H1 (cell line): ENCODE data around the gene KLRC2. TPM values are rescaled to one million over a fixed set of nuclear protein-coding genes. Genes with fewer than 3 reads are reported as not detected.

Source experiments
- CTCF ChIA-PET: fragments of 300-600 bp; sonication (Branson Sonifier 250); formaldehyde crosslinking; loops from one replicate; lab custom pipeline; 2021; ENCODE audit not compliant: partially characterized antibody; lab: Charles Lee
- POLR2A ChIA-PET: fragments of 300-600 bp; sonication (Branson Sonifier 250); formaldehyde crosslinking; loops from one replicate; lab custom pipeline; 2021; ENCODE audit warnings: inconsistent platforms; ENCODE audit not compliant: partially characterized antibody; lab: Charles Lee
- DNase-seq, 2 experiments: peaks; one replicate each; pipeline versions ENCODE4 v3.0.0 to v3.0.0-alpha.2; 2010 to 2022; ENCODE audit warnings: low spot score in 2 of 2, low read depth in 1 of 2, mixed read lengths in 1 of 2
- FAIRE-seq: peaks from 2 replicates; lab custom pipeline; 2011; peaks lifted over from hg19 to GRCh38; lab: Jason Lieb, UNC
- H2AFZ ChIP-seq: 2 replicates; pipeline ENCODE4 v1.8.1; 2012; ENCODE audit warnings: low read length, inconsistent platforms
- H2AK5ac ChIP-seq: 2 replicates; pipeline ENCODE4 v1.6.1; 2013; ENCODE audit warnings: low read depth, low read length
- H2BK120ac ChIP-seq: replicated peaks from 2 replicates; pipeline ENCODE3; 2013; ENCODE audit warnings: low read depth, low read length, inconsistent platforms
- H2BK12ac ChIP-seq: 2 replicates; pipeline ENCODE4 v1.6.1; 2013; ENCODE audit warnings: low read depth, low read length
- H2BK15ac ChIP-seq: 2 replicates; pipeline ENCODE4 v1.6.1; 2013; ENCODE audit warnings: low read length
- H2BK20ac ChIP-seq: 2 replicates; pipeline ENCODE4 v1.6.1; 2013; ENCODE audit warnings: low read length
- H2BK5ac ChIP-seq: 2 replicates; pipeline ENCODE4 v1.6.1; 2013; ENCODE audit warnings: low read depth, low read length
- H3K14ac ChIP-seq: 2 replicates; pipeline ENCODE4 v1.6.1; 2013; ENCODE audit warnings: inconsistent platforms; ENCODE audit not compliant: insufficient read length
- H3K18ac ChIP-seq: 2 replicates; pipeline ENCODE4 v1.6.1; 2013; ENCODE audit warnings: low read length; ENCODE audit errors: extremely low read depth
- H3K23ac ChIP-seq: 2 replicates; pipeline ENCODE4 v1.6.1; 2013; ENCODE audit warnings: inconsistent platforms; ENCODE audit not compliant: insufficient read length
- H3K23me2 ChIP-seq: 2 replicates; pipeline ENCODE4 v1.6.1; 2013; ENCODE audit warnings: low read depth, low read length
- H3K27ac ChIP-seq: 2 replicates; pipeline ENCODE4 v1.6.1; 2011; ENCODE audit warnings: low read depth, low read length, inconsistent platforms
- H3K27me3 ChIP-seq, 4 experiments: replicated peaks in 1 of 4; 1 replicate in 1 of 4; 2 replicates in 3 of 4; pipeline versions ENCODE4 v1.6.1 to v1.8.1; 2011 to 2013; ENCODE audit warnings: low read length in 3 of 4, mild to moderate bottlenecking in 3 of 4, inconsistent platforms in 2 of 4, mixed read lengths in 2 of 4, moderate library complexity in 1 of 4; ENCODE audit not compliant: control insufficient read depth in 3 of 4, insufficient read depth in 3 of 4; ENCODE audit errors: extremely low read depth in 1 of 4
- H3K36me3 ChIP-seq, 4 experiments: 2 replicates each; pipeline versions ENCODE4 v1.6.1 to v1.8.1; 2011 to 2013; ENCODE audit warnings: mild to moderate bottlenecking in 4 of 4, low read length in 3 of 4, moderate library complexity in 2 of 4, control low read depth in 1 of 4, inconsistent platforms in 1 of 4; ENCODE audit not compliant: insufficient read depth in 4 of 4, control insufficient read depth in 2 of 4
- H3K4ac ChIP-seq: replicated peaks from 2 replicates; pipeline ENCODE3; 2013; ENCODE audit warnings: low read length, low read depth, mixed read lengths, inconsistent platforms; ENCODE audit not compliant: insufficient read length
- H3K4me1 ChIP-seq, 4 experiments: replicated peaks in 1 of 4; 1 replicate in 1 of 4; 2 replicates in 3 of 4; pipeline versions ENCODE4 v1.6.1 to v1.8.1; 2011 to 2013; ENCODE audit warnings: low read length in 3 of 4, inconsistent platforms in 2 of 4, mixed read lengths in 1 of 4; ENCODE audit not compliant: insufficient read depth in 4 of 4, control insufficient read depth in 3 of 4
- H3K4me2 ChIP-seq, 2 experiments: 2 replicates each; pipeline versions ENCODE4 v1.6.1 to v1.8.1; 2011 to 2013; ENCODE audit warnings: low read depth in 2 of 2, low read length in 2 of 2, control low read depth in 1 of 2, inconsistent platforms in 1 of 2, mild to moderate bottlenecking in 1 of 2; ENCODE audit not compliant: insufficient read depth in 1 of 2
- H3K4me3 ChIP-seq, 4 experiments: fragments of 200-600, 300-600 bp in 1 of 4; sonication (generic), shearing (Covaris generic), sonication (Bioruptor Twin) in 1 of 4; 2 replicates each; pipeline versions ENCODE4 v1.5.1 to v1.8.1; 2011 to 2016; ENCODE audit warnings: low read length in 4 of 4, low read depth in 3 of 4, control low read depth in 2 of 4, inconsistent platforms in 2 of 4, mild to moderate bottlenecking in 2 of 4, mixed read lengths in 1 of 4, moderate library complexity in 1 of 4; ENCODE audit not compliant: insufficient read depth in 2 of 4; ENCODE audit errors: extremely low read depth in 1 of 4
- H3K56ac ChIP-seq: replicated peaks from 2 replicates; pipeline ENCODE3; 2013; ENCODE audit warnings: low read depth, mild to moderate bottlenecking, mixed read lengths, low read length, inconsistent platforms; ENCODE audit not compliant: insufficient read length
- H3K79me1 ChIP-seq: 2 replicates; pipeline ENCODE4 v1.6.1; 2013; ENCODE audit warnings: low read depth, low read length, control low read depth
- H3K79me2 ChIP-seq, 2 experiments: 2 replicates each; pipeline versions ENCODE4 v1.6.1 to v1.8.1; 2012 to 2013; ENCODE audit warnings: low read length in 2 of 2, mild to moderate bottlenecking in 2 of 2, inconsistent platforms in 1 of 2; ENCODE audit not compliant: insufficient read depth in 2 of 2, control insufficient read depth in 1 of 2
- H3K9ac ChIP-seq, 4 experiments: replicated peaks in 1 of 4; 1 replicate in 1 of 4; 2 replicates in 3 of 4; pipeline versions ENCODE4 v1.6.1 to v1.8.1; 2011 to 2013; ENCODE audit warnings: low read depth in 3 of 4, low read length in 3 of 4, control low read depth in 2 of 4, mild to moderate bottlenecking in 2 of 4, moderate library complexity in 2 of 4, inconsistent platforms in 1 of 4; ENCODE audit errors: extremely low read depth in 1 of 4
- H3K9me3 ChIP-seq, 2 experiments: 2 replicates each; pipeline versions ENCODE4 v1.6.1 to v1.8.1; 2012 to 2013; ENCODE audit warnings: mild to moderate bottlenecking in 2 of 2, moderate library complexity in 2 of 2, control low read depth in 1 of 2, inconsistent platforms in 1 of 2, low read depth in 1 of 2, low read length in 1 of 2, mixed read lengths in 1 of 2; ENCODE audit not compliant: insufficient read depth in 2 of 2
- H4K20me1 ChIP-seq, 2 experiments: replicated peaks in 1 of 2; 2 replicates each; pipeline versions ENCODE3 to v1.8.1; 2011 to 2013; ENCODE audit warnings: inconsistent platforms in 2 of 2, low read length in 2 of 2, mild to moderate bottlenecking in 1 of 2; ENCODE audit not compliant: insufficient read depth in 2 of 2, control insufficient read depth in 1 of 2
- H4K5ac ChIP-seq: 2 replicates; pipeline ENCODE4 v1.6.1; 2013; ENCODE audit warnings: low read length, low read depth, mixed read lengths, inconsistent platforms; ENCODE audit not compliant: insufficient read length
- H4K8ac ChIP-seq: 2 replicates; pipeline ENCODE4 v1.8.0; 2013; ENCODE audit warnings: mild to moderate bottlenecking, moderate library complexity, low read length, inconsistent platforms; ENCODE audit not compliant: insufficient read depth; ENCODE audit errors: extremely low read depth
- H4K91ac ChIP-seq: replicated peaks from 2 replicates; pipeline ENCODE3; 2013; ENCODE audit warnings: low read length, mixed read lengths, inconsistent platforms; ENCODE audit not compliant: insufficient read length
- BCL11A ChIP-seq, 2 experiments: IDR thresholded peaks; one replicate each; pipeline ENCODE4 v1.6.1; 2011; ENCODE audit warnings: low read depth in 2 of 2, low read length in 2 of 2, mild to moderate bottlenecking in 2 of 2
- CBX5 ChIP-seq: fragments of 300-800, 300-1000 bp; sonication (generic); IDR thresholded peaks from 2 replicates; pipeline ENCODE4 v1.7.1; 2016; ENCODE audit warnings: antibody characterized with exemption, low read length, low read depth
- CEBPB ChIP-seq: IDR thresholded peaks from 2 replicates; pipeline ENCODE4 v1.6.1; 2012; ENCODE audit warnings: low read depth, low read length
- EP300 ChIP-seq, 2 experiments: IDR thresholded peaks; 1 replicate in 1 of 2; 2 replicates in 1 of 2; pipeline ENCODE4 v1.6.1; 2011 to 2012; ENCODE audit warnings: low read depth in 2 of 2, low read length in 2 of 2, mild to moderate bottlenecking in 2 of 2, borderline replicate concordance in 1 of 2, inconsistent platforms in 1 of 2, moderate library complexity in 1 of 2
- KDM5A ChIP-seq: fragments of 200-600 bp; IDR thresholded peaks from 2 replicates; pipeline ENCODE4 v1.7.1; 2012; ENCODE audit warnings: mild to moderate bottlenecking, low read length, inconsistent platforms, mixed read lengths
- RAD21 ChIP-seq, 2 experiments: IDR thresholded peaks in 1 of 2; conservative IDR thresholded peaks in 1 of 2; 2 replicates each; pipeline ENCODE4 v1.6.1; 2011; ENCODE audit warnings: low read depth in 2 of 2, low read length in 2 of 2, improper control_type of control experiment in 1 of 2, inconsistent platforms in 1 of 2, mild to moderate bottlenecking in 1 of 2, moderate library complexity in 1 of 2
- RFX5 ChIP-seq: IDR thresholded peaks from 2 replicates; pipeline ENCODE4 v1.6.1; 2011; ENCODE audit warnings: low read depth, low read length, improper control_type of control experiment, borderline replicate concordance
- RXRA ChIP-seq: IDR thresholded peaks from 2 replicates; pipeline ENCODE4 v1.6.1; 2011; ENCODE audit warnings: low read depth, mild to moderate bottlenecking, low read length, moderate library complexity; ENCODE audit not compliant: insufficient read depth
- SAP30 ChIP-seq: fragments of 300-600 bp; sonication (generic); IDR thresholded peaks from 2 replicates; pipeline ENCODE4 v1.7.1; 2012; ENCODE audit warnings: low read length, moderate library complexity, mild to moderate bottlenecking, inconsistent platforms; ENCODE audit not compliant: insufficient read depth, insufficient replicate concordance
- SIRT6 ChIP-seq: IDR thresholded peaks from one replicate; pipeline ENCODE4 v1.7.1; 2012; ENCODE audit warnings: low read length, inconsistent platforms
- SRF ChIP-seq: IDR thresholded peaks from 2 replicates; pipeline ENCODE4 v1.6.1; 2011; ENCODE audit warnings: mild to moderate bottlenecking, low read depth, low read length, moderate library complexity
- WGBS, 2 experiments: shearing (Covaris generic) in 1 of 2; methylation state at CpG; one replicate each; pipeline versions ENCODE4 v1.1.6 to v1.1.7; 2013 to 2015; ENCODE audit warnings: low lambda C conversion rate in 2 of 2, mixed read lengths in 2 of 2, inconsistent platforms in 1 of 2, low coverage in 1 of 2, missing lambda C conversion rate in 1 of 2; ENCODE audit not compliant: insufficient replicate concordance in 2 of 2, insufficient coverage in 1 of 2, insufficient read length in 1 of 2; ENCODE audit errors: extremely low coverage in 1 of 2, missing lambda C conversion rate in 1 of 2; 5-methylcytosine and 5-hydroxymethylcytosine counted together
- polyA plus RNA-seq, 7 experiments: library from polyadenylated mRNA; depleted of rRNA in 3 of 7; stranded (reverse) in 5 of 7; unstranded in 2 of 7; fragments of >200 nt in 5 of 7; fragments of 200-250 nt in 2 of 7; gene quantifications; 1 replicate in 5 of 7; 2 replicates in 1 of 7; 4 replicates in 1 of 7; pipeline versions ENCODE4 v1.2.1 to v1.2.3, GENCODE V29; 2011 to 2013; ENCODE audit warnings: missing spikeins in 2 of 7, mixed read lengths in 2 of 7
- total RNA-seq: library from RNA; stranded (reverse); fragmentation: NEBNext Ultra II Directional; extraction: Animal tissue kit (Norgen Biotek cat#: 25700); gene quantifications from 2 replicates; pipeline ENCODE4 v1.2.1, GENCODE V29; 2021
- TF ChIP-seq, protein P1 (sequence below): IDR thresholded peaks from 2 replicates; pipeline ENCODE4 v1.6.1; 2011; ENCODE audit warnings: low read depth, mild to moderate bottlenecking, low read length; ENCODE audit not compliant: insufficient read depth

The KLRC2 gene
- total and polyA plus RNA-seq, 2 of the 8 experiments (the other 6 are each of a cell fraction or from before 2014, with no cell fraction given) = not detected

- Histone ChIP-seq H2AK5ac (no peak overlapping the region), H3K14ac (no peak overlapping the region), H2BK20ac (no peak overlapping the region), H3K23ac (no peak overlapping the region), H2AFZ (no peak overlapping the region), H3K4me2 (no peak overlapping the region), H3K23me2 (no peaks in the 10 kb centered on the region), H3K4ac (no peak overlapping the region), H3K79me2 (no peaks in the 10 kb centered on the region), H3K9me3 (no peaks in the 10 kb centered on the region), H2BK120ac (no peak overlapping the region), H3K9ac (no peak overlapping the region), H3K79me1 (no peaks in the 10 kb centered on the region), H3K18ac (no peak overlapping the region), H4K91ac (no peak overlapping the region), H3K27me3 (no peaks in the 10 kb centered on the region), H3K4me1 (no peaks in the 10 kb centered on the region), H4K5ac (no peak overlapping the region), H4K8ac (no peak overlapping the region), H2BK15ac (no peak overlapping the region), H4K20me1 (no peaks in the 10 kb centered on the region), H3K27ac (no peak overlapping the region), H2BK5ac (no peak overlapping the region), H3K4me3 (no peak overlapping the region), H3K56ac (no peak overlapping the region), H3K36me3 (no peaks in the 10 kb centered on the region), H2BK12ac (no peak overlapping the region)
- FAIRE-seq (no peak), DNase-seq (no peak)
- CTCF ChIA-PET = no interaction called here
- 86 to 88% methylated on average over 1 to 9 of the region's 9 CpGs for WGBS, 2 experiments
- POLR2A ChIA-PET = no interaction called here
- TF ChIP-seq SRF (no peak), SAP30 (no peak), RFX5 (no peak), EP300 (IDR thresholded peaks at IDR 0.05; ENCODE audit: borderline replicate concordance in 1 of 2, low read depth in 2 of 2, low read length in 2 of 2) (no peak), RAD21 (IDR thresholded peaks at IDR 0.05 in 1 of 2, conservative IDR thresholded peaks at IDR 0.05 in 1 of 2; ENCODE audit: low read depth in 2 of 2, low read length in 2 of 2) (no peak), RXRA (no peak), BCL11A (IDR thresholded peaks at IDR 0.05; ENCODE audit: low read depth in 2 of 2, low read length in 2 of 2) (no peak), CEBPB (no peak), KDM5A (no peak), CBX5 (no peak), SIRT6 (no peak)
- TF ChIP-seq, protein P1, sequence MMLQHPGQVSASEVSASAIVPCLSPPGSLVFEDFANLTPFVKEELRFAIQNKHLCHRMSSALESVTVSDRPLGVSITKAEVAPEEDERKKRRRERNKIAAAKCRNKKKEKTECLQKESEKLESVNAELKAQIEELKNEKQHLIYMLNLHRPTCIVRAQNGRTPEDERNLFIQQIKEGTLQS = no peak
These were observed 47.0 kb downstream of the KLRC2 start for GRCh38 chr12:10388624-10389413.
